ENCODE data around the gene PROCA1.
A peak's percentile ranks its signal among the peaks of the same experiment; 100 is the strongest.

PROCA1 gene

GRCh38 chr17:28710861-28711722, 596 bp downstream of the PROCA1 start:
- peak; percentile 42 to 84 for DNase-seq (ENCODE audit: extremely low read depth in 1 of 2, low read depth in 1 of 2)

GRCh38 chr17:28707339-28707720, 4.4 kb downstream of the PROCA1 start:
- DNase-seq (ENCODE audit: extremely low read depth in 1 of 2, low read depth in 1 of 2), result no peak

GRCh38 chr17:28706471-28707338, 5.0 kb downstream of the PROCA1 start:
- no peak for DNase-seq (ENCODE audit: extremely low read depth in 1 of 2, low read depth in 1 of 2)

- DNase-seq (ENCODE audit: extremely low read depth in 1 of 2, low read depth in 1 of 2), result no peak
Observed at GRCh38 chr17:28705728-28706334, 5.9 kb downstream of the PROCA1 start.

- DNase-seq (ENCODE audit: extremely low read depth in 1 of 2, low read depth in 1 of 2), result no peak
Observed at GRCh38 chr17:28705074-28705659, 6.5 kb downstream of the PROCA1 start.

- no peak for DNase-seq (ENCODE audit: extremely low read depth in 1 of 2, low read depth in 1 of 2)
Observed at GRCh38 chr17:28704219-28704858, 7.3 kb downstream of the PROCA1 start.

GRCh38 chr17:28703552-28704218, 8.0 kb downstream of the PROCA1 start:
- DNase-seq (ENCODE audit: extremely low read depth in 1 of 2, low read depth in 1 of 2), result no peak

- DNase-seq (ENCODE audit: extremely low read depth in 1 of 2, low read depth in 1 of 2), result no peak
Observed at GRCh38 chr17:28702752-28703150, 8.9 kb downstream of the PROCA1 start.

GRCh38 chr17:28702026-28702751, 9.5 kb downstream of the PROCA1 start:
- no peak for DNase-seq (ENCODE audit: extremely low read depth in 1 of 2, low read depth in 1 of 2)

GRCh38 chr17:28700830-28701492, 10.7 kb downstream of the PROCA1 start:
- no peak for DNase-seq (ENCODE audit: extremely low read depth in 1 of 2, low read depth in 1 of 2)

- no peak for DNase-seq (ENCODE audit: extremely low read depth in 1 of 2, low read depth in 1 of 2)
Observed at GRCh38 chr17:28700278-28700677, 11.4 kb downstream of the PROCA1 start.

GRCh38 chr17:28698253-28698941, 13.3 kb downstream of the PROCA1 start:
- DNase-seq (ENCODE audit: extremely low read depth in 1 of 2, low read depth in 1 of 2), result no peak

- DNase-seq (ENCODE audit: extremely low read depth in 1 of 2, low read depth in 1 of 2), result no peak
Observed at GRCh38 chr17:28693869-28694268, 17.8 kb downstream of the PROCA1 start.

- DNase-seq (ENCODE audit: extremely low read depth in 1 of 2, low read depth in 1 of 2), result no peak
Observed at GRCh38 chr17:28689011-28689410, 22.7 kb downstream of the PROCA1 start.

GRCh38 chr17:28688481-28688880, 23.2 kb downstream of the PROCA1 start:
- no peak for DNase-seq (ENCODE audit: extremely low read depth in 1 of 2, low read depth in 1 of 2)

- DNase-seq (ENCODE audit: extremely low read depth in 1 of 2, low read depth in 1 of 2), result no peak
Observed at GRCh38 chr17:28686296-28686695, 25.4 kb downstream of the PROCA1 start.

- DNase-seq (ENCODE audit: extremely low read depth in 1 of 2, low read depth in 1 of 2), result no peak
Observed at GRCh38 chr17:28685366-28685765, 26.3 kb downstream of the PROCA1 start.

- no peak for DNase-seq (ENCODE audit: extremely low read depth in 1 of 2, low read depth in 1 of 2)
Observed at GRCh38 chr17:28684963-28685362, 26.7 kb downstream of the PROCA1 start.
